HG03520 (cell line): ENCODE results near the gene CHD5.

Experiments
- ATAC-seq: cut with Tn5 transposase; IDR thresholded peaks from one replicate; pipeline ENCODE4 v1.9.1; 2021; ENCODE audit warnings: mild to moderate bottlenecking, moderate library complexity; ENCODE audit not compliant: unreplicated experiment

The CHD5 gene

GRCh38 chr1:6117064-6117463, 63.1 kb downstream of the CHD5 start:
- ATAC-seq, result no peak

- ATAC-seq, result no peak
Observed at GRCh38 chr1:6116137-6116536, 64.0 kb downstream of the CHD5 start.

- ATAC-seq, result no peak
Observed at GRCh38 chr1:6113745-6114144, 66.4 kb downstream of the CHD5 start.

GRCh38 chr1:6113116-6113515, 67.0 kb downstream of the CHD5 start:
- ATAC-seq, result no peak

- no peak for ATAC-seq
Observed at GRCh38 chr1:6112690-6113005, 67.5 kb downstream of the CHD5 start.

- no peak for ATAC-seq
Observed at GRCh38 chr1:6111991-6112689, 68.0 kb downstream of the CHD5 start.

- ATAC-seq, result no peak
Observed at GRCh38 chr1:6111571-6111970, 68.5 kb downstream of the CHD5 start.

GRCh38 chr1:6110326-6110725, 69.8 kb downstream of the CHD5 start:
- ATAC-seq, result no peak

- no peak for ATAC-seq
Observed at GRCh38 chr1:6109688-6110087, 70.4 kb downstream of the CHD5 start.

- no peak for ATAC-seq
Observed at GRCh38 chr1:6108937-6109614, 71.0 kb downstream of the CHD5 start.

GRCh38 chr1:6108476-6108875, 71.6 kb downstream of the CHD5 start:
- no peak for ATAC-seq

- no peak for ATAC-seq
Observed at GRCh38 chr1:6107409-6108356, 72.4 kb downstream of the CHD5 start.

GRCh38 chr1:6106977-6107376, 73.1 kb downstream of the CHD5 start:
- ATAC-seq, result no peak

- no peak for ATAC-seq
Observed at GRCh38 chr1:6106321-6106731, 73.8 kb downstream of the CHD5 start.

GRCh38 chr1:6105763-6106162, 74.4 kb downstream of the CHD5 start:
- no peak for ATAC-seq

GRCh38 chr1:6105218-6105679, 74.9 kb downstream of the CHD5 start:
- ATAC-seq, result no peak

- ATAC-seq, result no peak
Observed at GRCh38 chr1:6104631-6105030, 75.5 kb downstream of the CHD5 start.

- no peak for ATAC-seq
Observed at GRCh38 chr1:6103854-6104530, 76.1 kb downstream of the CHD5 start.

- ATAC-seq, result no peak
Observed at GRCh38 chr1:6103111-6103853, 76.8 kb downstream of the CHD5 start.

GRCh38 chr1:6102532-6102845, 77.6 kb downstream of the CHD5 start:
- ATAC-seq, result no peak
